GM19397 (cell line): ENCODE results near the gene SMYD1.

Experiments
- ATAC-seq: cut with Tn5 transposase; IDR thresholded peaks from one replicate; pipeline ENCODE4 v1.9.1; 2021; ENCODE audit warnings: mild to moderate bottlenecking, moderate library complexity; ENCODE audit not compliant: unreplicated experiment

Gene SMYD1

DNA sequence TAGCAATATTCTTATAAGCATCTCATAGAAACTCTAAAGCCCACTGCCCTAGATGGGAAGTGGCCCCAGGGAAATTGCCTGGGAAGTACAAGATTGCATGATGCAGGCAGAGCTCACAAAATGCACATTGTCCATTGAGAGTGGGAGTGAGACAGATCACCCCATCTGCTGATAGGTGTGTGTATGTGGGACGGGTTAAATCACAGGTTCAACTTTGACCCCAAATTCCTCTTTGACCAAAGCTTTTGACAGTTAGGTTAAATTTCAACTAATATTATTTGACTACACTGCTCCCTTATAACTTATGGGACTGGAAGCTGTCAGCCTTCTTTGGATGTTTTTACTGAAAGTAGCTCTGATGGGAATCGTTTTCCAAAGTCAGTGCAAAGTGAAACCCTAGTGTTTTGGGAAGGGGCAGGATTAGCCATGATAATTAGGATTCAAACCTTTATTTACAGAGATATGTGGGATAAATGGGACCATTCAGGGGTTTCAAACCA, 71.6 kb downstream of the SMYD1 start:
- no peak for ATAC-seq

DNA sequence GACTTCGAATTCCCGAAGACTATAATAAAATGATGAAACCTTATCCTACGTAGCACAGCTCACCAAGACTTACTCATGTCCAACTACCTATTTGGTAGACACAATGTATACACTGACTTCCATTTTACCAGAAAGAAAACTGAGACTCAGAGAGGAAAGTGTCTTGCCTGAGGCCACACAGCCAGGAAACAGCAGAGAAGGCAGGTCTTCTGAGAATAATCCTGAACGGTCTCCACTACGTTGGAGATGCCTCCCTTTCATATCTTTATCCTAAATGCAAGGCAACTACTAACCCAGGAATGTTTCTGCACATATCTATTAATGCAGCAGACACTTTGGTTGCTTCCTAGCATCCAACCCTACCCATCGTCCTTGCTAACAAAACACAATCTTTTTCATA, 72.2 kb downstream of the SMYD1 start:
- ATAC-seq = no peak

DNA sequence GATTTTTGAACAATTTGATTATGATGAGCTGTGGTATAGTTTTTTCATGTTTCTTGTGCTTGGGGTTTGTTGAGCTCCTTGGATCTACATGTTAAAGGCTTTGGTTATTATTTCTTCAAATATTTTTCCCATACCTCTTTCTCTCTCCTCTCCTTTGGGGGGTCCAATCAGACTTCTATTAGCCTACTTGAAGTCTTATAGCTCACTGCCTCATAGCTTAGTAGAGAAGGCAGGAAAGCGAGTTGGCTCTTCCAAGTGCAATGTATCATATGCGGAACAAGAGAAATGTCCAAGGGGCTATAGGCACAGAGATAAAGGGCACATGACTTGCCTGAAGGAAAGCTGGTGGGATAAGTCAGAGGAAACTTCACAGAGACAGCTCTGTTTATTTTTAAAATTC, 74.3 kb downstream of the SMYD1 start:
- ATAC-seq = no peak

DNA sequence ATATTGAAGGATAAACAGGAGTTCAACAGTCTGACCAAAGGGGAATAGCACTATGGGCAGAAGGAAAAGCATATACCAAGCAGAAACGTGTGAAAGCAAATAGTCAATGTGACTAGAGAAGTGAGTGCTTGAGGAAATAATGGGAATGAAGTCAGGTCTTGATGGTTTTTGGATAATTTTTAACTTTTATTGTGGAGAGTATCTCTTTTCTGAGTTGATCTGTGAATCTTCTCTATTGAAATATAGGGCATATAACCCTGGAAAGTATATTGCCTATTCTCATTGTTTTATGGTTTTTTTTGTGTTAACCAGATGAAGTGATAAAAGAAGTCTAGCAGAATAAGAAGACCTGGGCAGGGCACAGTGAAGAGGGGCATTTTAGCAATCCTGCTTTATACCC, 76.6 kb downstream of the SMYD1 start:
- ATAC-seq = no peak

DNA sequence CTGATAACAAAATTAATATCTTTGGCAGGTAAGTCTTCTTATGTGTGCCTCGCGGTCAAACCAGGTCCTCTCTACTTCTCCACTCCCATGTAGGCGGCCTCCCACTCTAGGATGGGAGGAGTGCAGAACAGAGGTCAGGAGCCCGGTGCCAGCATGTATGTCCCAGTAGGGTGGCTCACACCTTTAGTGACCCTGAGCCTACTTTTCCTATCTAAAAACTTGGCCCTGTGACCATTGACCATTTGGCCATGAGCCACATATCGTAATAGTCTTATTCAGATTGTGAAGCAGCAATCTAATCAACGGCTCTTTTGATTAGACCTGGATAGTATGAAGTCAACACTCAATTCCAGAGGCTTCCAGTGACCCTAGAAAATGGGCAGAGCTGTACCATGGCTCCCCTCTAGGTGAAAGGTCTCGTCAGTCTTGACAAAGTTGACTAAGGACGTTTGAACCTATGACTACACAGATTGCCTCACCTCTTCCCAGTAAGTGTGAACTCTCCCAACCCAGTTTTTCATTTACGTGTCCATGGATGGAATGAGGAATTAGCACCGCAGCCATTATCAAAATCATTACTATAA, 77.4 kb downstream of the SMYD1 start:
- no peak for ATAC-seq

DNA sequence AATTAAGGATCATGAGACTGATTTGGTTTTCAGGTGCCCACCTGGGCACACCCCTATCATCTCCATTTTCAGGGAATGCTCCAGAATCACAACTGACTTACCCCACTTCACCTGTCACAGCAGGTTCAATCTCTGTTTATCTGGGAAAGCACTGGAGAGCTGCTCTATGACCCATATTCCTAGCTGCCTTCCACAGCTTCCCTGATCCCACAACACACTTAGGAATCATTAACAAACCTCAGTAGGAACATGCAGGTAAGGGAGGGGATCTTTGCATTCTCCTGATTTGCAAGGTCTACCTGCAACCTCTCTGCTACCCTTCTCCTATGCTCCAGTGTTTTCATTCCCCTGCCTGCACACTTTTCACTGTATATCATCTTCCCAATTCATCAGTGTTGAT, 79.0 kb downstream of the SMYD1 start:
- no peak for ATAC-seq

DNA sequence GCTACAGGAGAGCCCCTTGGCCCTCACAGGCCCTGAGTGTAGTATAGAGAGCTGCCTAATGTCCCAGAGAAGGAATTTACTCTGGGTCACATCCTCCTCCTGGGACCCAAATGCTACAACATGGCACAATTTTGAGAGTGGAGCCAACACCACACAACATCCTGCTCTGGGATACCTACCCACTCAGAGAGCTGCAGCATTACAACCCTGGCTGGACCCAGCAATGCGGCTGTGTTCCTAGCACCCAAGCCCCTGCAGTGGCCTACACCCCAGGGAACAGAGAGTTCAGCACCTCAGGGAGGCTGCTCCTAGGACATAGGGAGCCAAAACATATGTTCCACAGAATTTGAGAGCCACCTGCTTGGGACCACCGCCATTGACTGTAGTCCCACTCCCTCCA, 79.5 kb downstream of the SMYD1 start:
- ATAC-seq = no peak

DNA sequence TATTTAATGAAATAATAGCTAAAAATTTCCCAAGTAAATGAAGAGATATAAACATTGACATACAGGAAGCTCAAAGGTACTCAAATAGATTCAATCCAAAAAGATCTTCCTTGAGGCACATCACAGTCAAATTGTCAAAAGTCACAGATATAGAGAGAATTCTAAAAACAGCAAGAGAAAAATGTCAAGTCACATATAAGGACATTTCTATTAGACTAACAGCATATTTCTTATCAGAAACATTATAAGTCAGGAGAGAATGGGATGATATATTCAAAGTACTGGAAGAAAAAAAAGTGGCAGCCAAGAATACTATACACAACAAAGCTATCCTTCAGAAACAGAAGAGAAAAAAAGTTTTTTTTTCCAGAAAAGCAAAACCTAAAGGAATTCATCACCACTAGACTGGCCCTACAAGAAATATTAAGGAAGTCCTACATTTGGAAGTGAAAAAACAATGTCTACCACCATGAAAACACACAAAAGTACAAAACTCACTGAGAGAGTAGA, 81.4 kb downstream of the SMYD1 start:
- no peak for ATAC-seq

DNA sequence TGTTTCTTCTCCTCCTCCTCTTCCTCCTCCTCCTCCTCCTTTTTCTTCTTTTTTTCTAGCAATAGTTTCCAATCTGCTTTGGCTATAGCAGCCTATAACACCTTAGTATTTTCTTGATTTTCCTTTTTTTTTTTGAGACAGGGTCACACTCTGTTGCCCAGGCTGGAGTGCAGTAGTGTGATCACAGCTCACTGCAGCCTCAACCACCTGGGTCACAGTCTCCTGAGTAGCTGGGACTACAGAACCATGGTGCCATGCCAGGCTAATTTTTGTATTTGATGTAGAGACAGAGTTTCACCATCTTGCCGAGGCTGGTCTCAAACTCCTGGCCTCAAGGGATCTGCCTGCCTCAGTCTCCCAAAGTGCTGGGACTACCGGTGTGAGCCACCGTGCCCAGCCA, 91.9 kb downstream of the SMYD1 start:
- no peak for ATAC-seq

DNA sequence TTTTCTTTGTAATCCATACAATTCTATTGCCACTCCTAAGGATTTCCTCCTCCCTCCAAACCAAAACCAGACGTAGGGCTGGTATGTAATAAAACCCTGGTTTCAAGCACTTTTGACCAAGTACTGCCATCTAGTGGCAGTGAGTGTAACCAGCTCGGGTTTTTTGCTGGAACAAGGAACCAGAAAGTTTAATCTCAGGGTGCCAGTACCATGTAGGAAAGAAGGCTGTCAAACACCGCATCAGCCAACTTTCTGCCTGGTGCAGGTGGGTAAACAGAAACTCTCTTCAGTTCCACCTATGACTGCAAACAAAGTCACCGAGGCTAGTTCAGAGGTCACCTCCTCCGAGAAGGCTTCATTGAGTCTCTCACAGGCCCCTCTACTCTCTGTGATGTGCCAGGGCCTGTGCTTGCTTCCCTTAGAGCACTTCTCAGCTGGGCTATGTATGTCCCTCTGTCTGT, 92.4 kb downstream of the SMYD1 start:
- no peak for ATAC-seq

DNA sequence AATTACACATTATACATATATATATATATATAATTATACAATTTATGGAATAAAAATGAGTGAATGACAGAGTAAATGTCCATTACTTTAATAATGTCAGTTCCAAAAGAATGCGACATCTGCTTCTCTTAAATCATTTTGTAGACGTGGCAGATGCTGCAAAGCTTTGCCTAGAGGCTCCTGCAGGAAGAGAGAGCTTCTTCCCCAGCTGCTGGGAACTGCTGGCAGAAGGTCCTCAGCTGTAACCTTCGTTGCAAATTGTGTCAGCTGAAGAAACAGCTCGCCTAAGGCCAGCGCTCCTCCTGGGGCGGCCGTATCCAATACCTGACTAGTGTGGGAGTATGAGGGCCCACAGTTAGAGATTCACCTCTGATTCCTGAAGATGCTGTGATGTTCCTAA, 92.9 kb downstream of the SMYD1 start:
- no peak for ATAC-seq

DNA sequence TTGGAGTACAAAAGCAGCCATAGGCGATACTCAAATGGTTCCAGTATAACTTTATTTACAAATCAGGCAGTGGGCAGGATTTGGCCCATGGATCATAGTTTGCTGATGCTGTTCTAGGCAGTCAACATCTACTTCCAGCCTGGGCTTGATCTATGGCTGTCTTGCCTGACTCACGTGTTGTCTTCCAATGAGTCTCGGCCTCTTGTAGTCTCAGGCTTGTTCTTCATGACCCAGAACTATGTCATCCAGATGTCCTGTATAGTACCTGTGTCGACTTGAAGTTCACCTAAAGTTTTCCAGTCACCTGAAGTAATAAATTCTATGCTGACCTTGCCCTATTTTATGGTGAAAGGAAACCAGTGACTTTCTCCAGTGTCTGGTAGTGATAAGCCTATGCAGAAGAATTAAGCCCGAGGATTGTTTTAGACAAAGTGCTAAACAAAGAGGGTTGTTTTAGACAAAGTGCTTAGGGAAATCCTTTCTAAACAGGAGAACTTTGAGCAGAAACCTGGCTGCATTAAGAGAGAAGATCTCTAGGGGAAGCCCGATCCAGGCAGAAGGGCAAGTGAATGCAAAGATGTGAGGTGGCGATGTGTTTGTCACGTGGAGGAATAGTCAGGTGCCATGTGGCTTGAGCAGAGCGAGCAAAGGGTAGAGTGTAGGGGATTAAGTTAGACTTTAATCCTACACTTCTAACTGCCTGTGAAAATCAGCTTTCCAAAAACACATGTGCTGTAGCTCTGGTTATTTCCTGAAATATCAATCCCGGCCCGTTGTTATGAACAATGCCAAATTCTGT, 94.0 kb downstream of the SMYD1 start:
- ATAC-seq = no peak
